OCI-LY7 (cell line): ENCODE data around the gene RAX2. TPM values are rescaled to one million over a fixed set of nuclear protein-coding genes. Genes with fewer than 3 reads are reported as not detected.
"Not testable (repeated sequence)": the region's sequence is repeated elsewhere in the genome, so short reads cannot be mapped to it uniquely, and the experiment has no call there.

Source experiments
- BruUV-seq: library from RNA; stranded (reverse); fragments of 400-500 nt; replicated peaks from 2 replicates; lab custom pipeline; 2021; lab: Mats Ljungman, UMichigan
- CTCF ChIA-PET: fragments of 300-600 bp; sonication (Branson Sonifier 250); formaldehyde crosslinking; loops from one replicate; lab custom pipeline; 2022; ENCODE audit warnings: antibody characterized with exemption; ENCODE audit not compliant: unreplicated experiment; lab: Charles Lee
- POLR2A ChIA-PET: fragments of 300-600 bp; sonication (Branson Sonifier 250); formaldehyde crosslinking; loops from one replicate; lab custom pipeline; 2022; ENCODE audit warnings: antibody characterized with exemption; lab: Charles Lee
- DNase-seq: peaks from one replicate; pipeline ENCODE4 v3.0.0-alpha.2; 2015; ENCODE audit warnings: low spot score
- H2AFZ ChIP-seq: fragments of 200-600 bp; sonication (generic), shearing (Covaris generic); 2 replicates; pipeline ENCODE4 v1.6.1; 2014; ENCODE audit warnings: mild to moderate bottlenecking, antibody characterized with exemption, low read length, moderate library complexity
- H3K27ac ChIP-seq: fragments of 200-600 bp; sonication (generic); 2 replicates; pipeline ENCODE4 v1.5.1; 2014; ENCODE audit warnings: mixed run types, low read depth, mild to moderate bottlenecking, moderate library complexity, low read length, inconsistent platforms; ENCODE audit not compliant: poor library complexity, severe bottlenecking
- H3K36me3 ChIP-seq: fragments of 200-600 bp; sonication (generic); 2 replicates; pipeline ENCODE4 v1.6.1; 2014; ENCODE audit warnings: mild to moderate bottlenecking, antibody characterized with exemption, low read length, moderate library complexity, mixed read lengths; ENCODE audit not compliant: insufficient read depth
- H3K4me1 ChIP-seq: fragments of 200-600 bp; sonication (generic); 2 replicates; pipeline ENCODE4 v1.5.1; 2014; ENCODE audit warnings: mild to moderate bottlenecking, low read length; ENCODE audit not compliant: insufficient read depth, poor library complexity, severe bottlenecking
- H3K4me2 ChIP-seq: fragments of 200-600 bp; sonication (generic); 2 replicates; pipeline ENCODE4 v1.6.1; 2014; ENCODE audit warnings: mild to moderate bottlenecking, low read length
- H3K4me3 ChIP-seq: fragments of 200-600 bp; sonication (generic); 2 replicates; pipeline ENCODE4 v1.5.1; 2014; ENCODE audit warnings: mild to moderate bottlenecking, low read depth, low read length; ENCODE audit not compliant: poor library complexity, severe bottlenecking
- H3K79me2 ChIP-seq: fragments of 200-600 bp; sonication (generic); 2 replicates; pipeline ENCODE4 v1.6.1; 2016; ENCODE audit warnings: low read depth, mild to moderate bottlenecking, low read length, moderate library complexity, mixed read lengths; ENCODE audit not compliant: insufficient read depth
- H3K9me2 ChIP-seq: fragments of 200-600 bp; sonication (generic); 2 replicates; pipeline ENCODE4 v1.6.1; 2016; ENCODE audit warnings: mild to moderate bottlenecking, low read length, mixed read lengths; ENCODE audit not compliant: insufficient read depth
- H3K9me3 ChIP-seq: fragments of 200-600 bp; sonication (generic); 2 replicates; pipeline ENCODE4 v1.6.1; 2014; ENCODE audit warnings: mild to moderate bottlenecking, mixed run types, low read length, mixed read lengths
- H4K20me1 ChIP-seq: fragments of 200-600 bp; sonication (generic); 2 replicates; pipeline ENCODE4 v1.6.1; 2014; ENCODE audit warnings: mild to moderate bottlenecking, antibody characterized with exemption, low read length, moderate library complexity, mixed read lengths; ENCODE audit not compliant: insufficient read depth
- EZH2phosphoT487 ChIP-seq: fragments of 200-600 bp; sonication (generic); IDR thresholded peaks from 2 replicates; pipeline ENCODE4 v1.6.1; 2018; ENCODE audit warnings: low read depth, borderline replicate concordance, mild to moderate bottlenecking, mixed run types, antibody characterized with exemption, low read length, moderate library complexity, mixed read lengths
- intact Hi-C: fragments of 100-400 bp; cut with micrococcal nuclease; formaldehyde crosslinking; loops from one replicate; pipeline ENCODE4 v1.10.0; 2022; ENCODE audit not compliant: unreplicated experiment
- total RNA-seq, 2 experiments: library from RNA; depleted of rRNA in 1 of 2; stranded (reverse); fragments of >200 nt in 1 of 2; shearing (Covaris generic) in 1 of 2; gene quantifications; 2 replicates each; pipeline ENCODE4 v1.2.3, GENCODE V29; 2014 to 2022
- TF ChIP-seq, protein P1 (sequence below): fragments of 200-600 bp; sonication (generic); conservative IDR thresholded peaks from 2 replicates; pipeline ENCODE4 v1.5.1; 2014; ENCODE audit warnings: mild to moderate bottlenecking, antibody characterized with exemption, low read length, moderate library complexity, mixed read lengths

Gene RAX2
- total RNA-seq, 2 experiments from 2014 or later: not detected

DNA sequence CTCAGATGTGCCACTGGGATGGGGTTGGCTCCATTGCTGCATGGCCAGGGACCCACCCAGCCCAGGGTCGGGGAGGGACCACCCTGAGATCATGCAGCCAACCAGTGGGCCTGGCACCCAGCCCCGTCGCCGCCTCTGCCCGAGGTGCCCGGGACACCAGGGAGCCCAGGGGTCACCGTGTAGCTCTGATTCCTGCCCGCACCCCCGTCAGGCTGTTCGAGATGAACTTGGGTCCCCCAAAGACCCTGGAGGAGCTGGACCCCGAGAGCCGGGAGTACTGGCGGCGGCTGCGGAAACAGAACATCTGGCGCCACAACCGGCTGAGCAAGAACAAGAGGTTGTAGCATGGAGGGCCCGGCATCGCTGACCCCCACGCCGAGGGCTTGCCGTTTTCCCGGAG lies 5.0 kb downstream of the RAX2 start:
- no TSS peak for BruUV-seq
- H3K36me3 ChIP-seq: peaks cover 22% of the 10 kb centered on the region
- H2AFZ ChIP-seq: no peak overlapping the region
- intact Hi-C loops: no loop called here
- no peaks in the 10 kb centered on the region for H4K20me1 ChIP-seq
- H3K4me1 ChIP-seq: peaks cover 5% of the 10 kb centered on the region
- no peak overlapping the region for H3K4me3 ChIP-seq
- peaks cover 7% of the 10 kb centered on the region for H3K79me2 ChIP-seq
- no peaks in the 10 kb centered on the region for H3K9me3 ChIP-seq
- TF ChIP-seq, protein P1, sequence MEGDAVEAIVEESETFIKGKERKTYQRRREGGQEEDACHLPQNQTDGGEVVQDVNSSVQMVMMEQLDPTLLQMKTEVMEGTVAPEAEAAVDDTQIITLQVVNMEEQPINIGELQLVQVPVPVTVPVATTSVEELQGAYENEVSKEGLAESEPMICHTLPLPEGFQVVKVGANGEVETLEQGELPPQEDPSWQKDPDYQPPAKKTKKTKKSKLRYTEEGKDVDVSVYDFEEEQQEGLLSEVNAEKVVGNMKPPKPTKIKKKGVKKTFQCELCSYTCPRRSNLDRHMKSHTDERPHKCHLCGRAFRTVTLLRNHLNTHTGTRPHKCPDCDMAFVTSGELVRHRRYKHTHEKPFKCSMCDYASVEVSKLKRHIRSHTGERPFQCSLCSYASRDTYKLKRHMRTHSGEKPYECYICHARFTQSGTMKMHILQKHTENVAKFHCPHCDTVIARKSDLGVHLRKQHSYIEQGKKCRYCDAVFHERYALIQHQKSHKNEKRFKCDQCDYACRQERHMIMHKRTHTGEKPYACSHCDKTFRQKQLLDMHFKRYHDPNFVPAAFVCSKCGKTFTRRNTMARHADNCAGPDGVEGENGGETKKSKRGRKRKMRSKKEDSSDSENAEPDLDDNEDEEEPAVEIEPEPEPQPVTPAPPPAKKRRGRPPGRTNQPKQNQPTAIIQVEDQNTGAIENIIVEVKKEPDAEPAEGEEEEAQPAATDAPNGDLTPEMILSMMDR: no peak
- no peak for TF ChIP-seq EZH2phosphoT487
- no peaks in the 10 kb centered on the region for H3K9me2 ChIP-seq
- ChIA-PET POLR2A (interaction anchor here (0.6 kb wide), 1 partner anchor 114 kb away, joined by 5 read pairs; no protein-coding TSS in a partner anchor), CTCF (no interaction called here)
- no peak overlapping the region for H3K4me2 ChIP-seq
- DNase-seq: no peak
- no peak overlapping the region for H3K27ac ChIP-seq

DNA sequence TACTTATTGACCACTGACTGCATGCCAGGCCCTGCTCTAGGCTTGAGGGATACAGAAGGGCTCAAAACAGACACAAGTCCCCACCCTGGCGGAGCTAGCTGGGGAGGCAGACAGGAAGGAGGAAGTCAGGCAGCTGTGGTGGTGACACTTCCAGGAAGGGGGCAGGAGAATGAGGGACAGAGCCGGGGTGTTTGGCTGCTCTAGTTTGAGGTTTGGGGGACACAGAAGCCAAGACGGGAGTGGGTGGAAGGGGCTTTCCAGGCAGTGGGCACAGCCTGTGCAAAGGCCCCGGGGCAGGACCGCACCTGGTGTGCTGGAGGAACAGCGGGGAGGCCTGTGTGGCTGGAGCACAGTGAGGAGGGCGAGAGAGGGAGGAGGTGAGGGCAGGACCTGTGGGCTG lies 5.5 kb downstream of the RAX2 start:
- Histone ChIP-seq H3K27ac (no peak overlapping the region), H4K20me1 (no peaks in the 10 kb centered on the region), H3K4me1 (peaks cover 9% of the 10 kb centered on the region), H3K4me2 (no peak overlapping the region), H3K9me3 (no peaks in the 10 kb centered on the region), H3K79me2 (peaks cover 7% of the 10 kb centered on the region), H3K9me2 (no peaks in the 10 kb centered on the region), H3K4me3 (no peak overlapping the region), H2AFZ (no peak overlapping the region), H3K36me3 (peaks cover 22% of the 10 kb centered on the region)
- ChIA-PET POLR2A (interaction anchor here (0.6 kb wide), 1 partner anchor 114 kb away, joined by 5 read pairs; no protein-coding TSS in a partner anchor), CTCF (no interaction called here)
- no peak for DNase-seq
- TF ChIP-seq, protein P1: no peak
- no peak for TF ChIP-seq EZH2phosphoT487
- no TSS peak for BruUV-seq
- intact Hi-C loops: no loop called here

DNA sequence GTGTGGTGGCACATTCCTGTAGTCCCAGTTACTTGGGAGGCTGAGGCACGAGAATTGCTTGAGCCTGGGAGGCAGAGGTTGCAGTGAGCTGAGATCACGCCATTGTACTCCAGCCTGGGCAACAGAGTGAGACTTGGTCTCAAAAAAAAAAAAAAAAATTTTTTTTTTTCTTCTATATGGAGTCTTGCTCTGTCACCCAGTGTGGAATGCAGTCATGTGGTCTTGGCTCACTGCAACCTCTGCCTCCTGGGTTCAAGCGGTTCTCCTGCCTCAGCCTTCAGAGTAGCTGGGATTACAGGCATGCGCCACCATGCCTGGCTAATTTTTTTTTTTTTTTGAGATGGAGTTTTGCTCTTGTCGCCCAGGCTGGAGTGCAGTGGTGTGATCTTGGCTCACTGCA lies 6.3 kb downstream of the RAX2 start:
- CTCF ChIA-PET, BruUV-seq, H2AFZ ChIP-seq, POLR2A ChIA-PET, H4K20me1 ChIP-seq, intact Hi-C loops, H3K27ac ChIP-seq, H3K4me1 ChIP-seq, H3K9me3 ChIP-seq, H3K4me2 ChIP-seq, DNase-seq, H3K9me2 ChIP-seq, H3K4me3 ChIP-seq: not testable (repeated sequence)
- Histone ChIP-seq H3K79me2 (peaks cover 13% of the 10 kb centered on the region), H3K36me3 (peaks cover 22% of the 10 kb centered on the region)
